Stimulated activated naive CD4-positive, alpha-beta T cell (primary cell): ENCODE results near the gene PATE1.

Experiments used
- DNase-seq, 6 experiments: peaks; one replicate each; lab custom pipeline; 2025; lab: John Stamatoyannopoulos, UW

Gene PATE1

DNA sequence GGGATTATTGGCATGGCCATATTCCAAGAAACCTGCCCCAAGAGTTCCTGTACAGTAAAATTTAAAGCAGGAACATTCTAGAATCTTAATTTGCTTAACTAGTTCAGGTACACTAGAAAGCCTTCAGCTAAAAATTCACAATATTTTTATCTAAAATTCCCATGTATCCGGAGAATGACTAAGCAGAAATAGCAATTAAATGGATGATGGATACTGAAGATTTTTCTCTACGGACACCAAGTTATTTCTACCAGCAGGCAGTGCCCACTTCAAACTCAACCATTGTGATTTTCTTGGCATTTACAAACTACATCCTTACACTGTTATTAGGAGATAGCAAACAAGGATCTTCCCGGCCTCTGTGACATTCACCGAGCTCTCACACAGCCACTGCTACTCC, 44.7 kb downstream of the PATE1 start:
- DNase-seq: no peak

DNA sequence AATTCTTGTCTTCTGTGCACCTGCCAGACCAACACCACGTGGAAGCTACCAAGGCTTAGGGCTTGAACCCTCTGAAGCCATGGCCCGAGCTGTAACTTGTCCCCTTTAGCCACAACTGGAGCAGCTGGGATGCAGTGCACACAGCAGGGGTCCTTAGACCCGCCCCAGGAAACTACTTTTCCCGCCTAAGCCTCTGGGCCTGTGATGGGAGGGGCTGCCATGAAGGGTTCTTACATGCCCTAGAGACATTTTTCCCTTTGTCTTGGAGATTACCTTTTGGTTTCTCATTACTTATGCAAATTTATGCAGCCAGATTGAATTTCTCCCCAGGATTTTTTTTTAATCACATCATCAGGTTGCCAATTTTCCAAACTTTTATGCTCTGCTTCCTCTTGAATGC, 51.6 kb downstream of the PATE1 start:
- DNase-seq: no peak
